HFF-Myc (cell line): Measurements from ENCODE around the gene RPL36AL.
"Not testable (repeated sequence)": the region's sequence is repeated elsewhere in the genome, so short reads cannot be mapped to it uniquely, and the experiment has no call there.

Experiments
- DNase-seq: peaks from one replicate; pipeline ENCODE4 v3.0.0-alpha.2; 2011; ENCODE audit warnings: low read depth; ENCODE audit errors: extremely low read depth
- H3K4me3 ChIP-seq: replicated peaks from 2 replicates; pipeline ENCODE4 v1.5.1; 2011; ENCODE audit warnings: low read depth, mild to moderate bottlenecking, control low read depth, low read length
- CTCF ChIP-seq: IDR thresholded peaks from 2 replicates; pipeline ENCODE4 v1.5.1; 2012; ENCODE audit warnings: mild to moderate bottlenecking, low read depth, low read length, control low read depth; ENCODE audit errors: missing control alignments

Gene RPL36AL

DNA sequence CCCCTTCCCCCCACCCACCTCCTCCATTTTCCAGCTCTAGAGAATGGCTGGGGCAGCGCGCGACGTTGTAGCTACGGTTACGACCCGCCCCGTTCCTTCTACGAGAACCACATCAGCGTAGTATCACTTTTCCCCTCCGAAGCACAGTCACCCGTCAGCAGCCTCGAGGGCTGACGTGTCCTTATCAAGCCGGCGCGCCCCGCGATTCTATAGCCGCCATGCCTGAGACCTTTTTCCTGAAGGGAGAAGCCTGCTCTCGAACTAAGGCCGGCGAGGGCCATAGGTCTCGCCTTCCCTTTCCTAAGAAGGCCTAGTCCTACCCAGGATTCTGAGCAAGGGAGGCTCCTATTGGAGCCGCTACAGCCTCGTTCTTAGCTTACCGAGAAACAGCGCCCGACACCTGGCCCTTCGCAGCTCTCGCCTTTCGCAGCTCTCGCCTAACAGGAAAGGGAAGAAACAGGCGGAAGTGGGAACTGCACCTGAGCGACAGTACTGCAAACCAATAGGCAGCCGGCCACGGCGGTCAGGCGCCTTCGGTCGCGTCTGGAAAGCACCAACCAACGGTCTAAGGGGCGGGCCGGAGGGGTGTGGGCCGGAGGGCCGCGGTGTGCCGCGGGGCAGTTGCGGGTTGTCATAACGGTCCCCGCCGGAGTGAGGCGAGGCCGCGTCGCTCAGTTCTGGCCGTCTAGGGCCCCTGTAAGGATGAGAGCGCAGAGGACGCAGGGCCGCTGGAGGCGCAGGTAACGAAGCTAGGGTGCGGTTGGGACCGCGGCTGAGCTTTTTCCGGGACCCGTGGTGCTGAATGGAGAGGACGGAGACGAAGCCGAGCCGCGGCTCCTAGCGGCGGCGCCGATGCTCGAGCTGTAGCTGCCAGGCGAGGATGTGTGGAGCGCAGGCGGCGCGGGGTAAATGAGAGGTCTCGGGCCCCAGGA is at the start of gene RPL36AL, which contains the start of gene MGAT2:
Gene RPL36AL, minus strand, starts transcription at position 445 of the 932 bp plus-strand sequence. CDS start 1,522 bp downstream, outside the sequence.
Gene MGAT2, plus strand, starts transcription at position 618 of the 932 bp plus-strand sequence. CDS start 470 bp downstream, outside the sequence.
- peak within 1 kb of the TSS; percentile 87 for H3K4me3 ChIP-seq
- no peak for TF ChIP-seq CTCF
- DNase-seq = peak; percentile 98

DNA sequence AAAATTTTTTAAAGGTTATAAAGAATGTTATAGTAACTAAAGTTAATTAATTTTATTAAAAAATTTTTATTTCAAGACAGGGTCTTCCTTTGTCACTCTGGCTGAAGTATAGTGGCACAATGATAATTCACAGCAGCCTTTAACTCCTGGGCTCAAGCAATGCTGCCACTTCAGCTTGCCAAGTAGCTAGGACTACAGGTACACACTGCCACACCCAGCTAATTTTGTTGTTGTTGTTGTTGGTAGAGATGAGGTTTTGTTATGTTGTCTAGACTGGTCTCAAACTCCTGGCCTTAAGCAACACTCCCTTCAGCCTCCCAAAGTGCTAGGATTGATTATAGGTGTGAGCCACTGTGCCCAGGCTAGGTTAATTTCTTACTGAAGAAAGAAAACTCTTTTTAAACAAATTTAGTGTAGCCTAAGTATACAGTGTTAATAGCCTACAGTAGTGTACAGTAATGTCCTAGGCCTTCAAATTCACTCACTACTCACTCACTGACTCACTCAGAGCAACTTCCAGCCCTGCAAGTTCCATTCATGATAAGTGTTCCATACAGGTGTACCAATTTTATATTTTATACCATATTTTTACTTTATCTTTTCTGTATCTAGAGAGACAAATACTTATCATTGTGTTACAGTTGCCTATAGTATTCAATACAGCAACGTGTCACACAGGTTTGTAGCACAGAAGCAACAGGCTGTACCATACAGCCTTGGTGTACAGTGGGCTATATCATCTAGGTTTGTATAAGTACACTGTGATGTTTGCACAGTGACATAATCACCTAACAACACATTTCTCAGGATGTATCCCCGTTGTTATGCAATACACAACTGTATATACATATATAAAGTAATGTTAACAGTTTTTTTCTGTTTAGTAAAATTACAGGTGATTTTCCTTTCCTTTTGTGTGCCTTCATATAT is 39.4 kb upstream of the RPL36AL start:
- no peak for DNase-seq
- no peak overlapping the region for H3K4me3 ChIP-seq
- TF ChIP-seq CTCF = no peak

GRCh38 chr14:49657500-49657899 is 37.1 kb upstream of the RPL36AL start:
- not testable (repeated sequence) for DNase-seq

DNA sequence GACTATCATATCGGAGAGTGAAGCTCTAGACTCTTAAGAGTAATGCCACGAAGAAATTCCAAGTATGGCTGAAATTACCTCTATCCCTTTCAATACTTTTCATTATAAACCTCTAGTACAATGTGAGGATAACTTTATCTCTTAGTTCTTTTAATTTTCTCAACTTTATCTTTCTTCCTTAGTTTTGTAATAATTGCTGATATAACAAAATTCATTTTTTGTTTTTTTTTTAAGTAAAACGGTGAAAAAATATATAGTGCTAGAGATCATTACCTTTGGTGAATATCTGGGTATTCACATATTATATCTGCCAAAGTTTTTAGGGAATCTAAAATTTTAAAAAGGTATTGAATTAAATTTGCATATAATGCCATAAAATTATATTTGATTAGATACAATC is 34.1 kb upstream of the RPL36AL start:
- no peak for DNase-seq
- H3K4me3 ChIP-seq = no peak overlapping the region
- no peak for TF ChIP-seq CTCF

More at GRCh38 chr14:49657500-49657899, 37.1 kb upstream of the RPL36AL start:
- H3K4me3 ChIP-seq = not testable (repeated sequence)

DNA sequence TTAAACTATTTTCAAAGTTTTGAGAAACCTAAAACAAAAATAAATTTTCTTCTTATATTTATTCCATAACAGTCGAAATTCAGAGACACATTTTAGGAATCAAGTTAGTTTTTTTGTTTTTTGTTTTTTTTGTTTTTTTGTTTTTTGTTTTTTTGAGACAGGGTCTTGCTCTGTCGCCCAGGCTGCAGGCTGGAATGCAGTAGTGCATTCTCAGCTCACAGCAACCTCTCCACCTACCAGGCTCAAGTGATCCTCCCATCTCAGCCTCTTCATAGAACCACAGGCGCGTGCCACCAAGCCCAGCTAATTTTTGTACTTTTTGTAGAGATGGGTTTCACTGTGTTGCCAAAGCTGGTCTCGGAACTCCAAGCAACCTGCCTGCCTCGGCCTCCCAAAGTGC is 33.1 kb upstream of the RPL36AL start:
- H3K4me3 ChIP-seq = no peak overlapping the region
- TF ChIP-seq CTCF = no peak
- DNase-seq = no peak

DNA sequence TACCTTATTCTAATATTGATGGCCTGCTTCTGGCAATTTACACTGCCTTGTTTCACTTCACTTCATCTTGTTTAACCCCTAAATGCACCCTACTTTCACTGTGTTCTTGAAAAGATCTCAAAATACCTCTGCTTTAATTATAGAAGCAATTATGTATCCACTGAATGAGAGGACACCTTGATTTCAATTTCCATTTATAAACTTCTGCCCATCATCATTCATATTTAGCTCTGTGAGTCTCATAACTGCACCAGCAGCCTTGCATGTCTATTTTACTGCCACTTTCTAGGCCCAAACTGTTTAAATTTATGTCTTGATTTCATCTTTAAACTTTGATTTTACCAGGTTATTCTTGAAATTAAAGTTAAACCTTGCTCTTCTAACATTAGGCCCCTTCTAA is 21.7 kb upstream of the RPL36AL start:
- no peak for TF ChIP-seq CTCF
- no peak for DNase-seq
- no peak overlapping the region for H3K4me3 ChIP-seq
